GM18861 (cell line): ENCODE results near the gene CARS2.
"Not testable (repeated sequence)": the region's sequence is repeated elsewhere in the genome, so short reads cannot be mapped to it uniquely, and the experiment has no call there.

Source experiments
- ATAC-seq: cut with Tn5 transposase; IDR thresholded peaks from one replicate; pipeline ENCODE4 v1.9.1; 2021; ENCODE audit not compliant: unreplicated experiment

CARS2 gene

GRCh38 chr13:110712081-110712848 lies 6.3 kb upstream of the CARS2 start:
- ATAC-seq, result peak; percentile 19

GRCh38 chr13:110706570-110707372 lies 855 bp upstream of the CARS2 start:
- peak; percentile 2 for ATAC-seq

- no peak for ATAC-seq
Measured at GRCh38 chr13:110705356-110705825, 525 bp downstream of the CARS2 start.

- ATAC-seq, result no peak
Measured at GRCh38 chr13:110702591-110703526, 3.1 kb downstream of the CARS2 start.

GRCh38 chr13:110702089-110702488 lies 3.8 kb downstream of the CARS2 start:
- no peak for ATAC-seq

GRCh38 chr13:110701061-110701460 lies 4.9 kb downstream of the CARS2 start:
- ATAC-seq, result not testable (repeated sequence)

GRCh38 chr13:110700641-110701040 lies 5.3 kb downstream of the CARS2 start:
- ATAC-seq, result no peak

- no peak for ATAC-seq
Measured at GRCh38 chr13:110700186-110700585, 5.7 kb downstream of the CARS2 start.

GRCh38 chr13:110699148-110700145 lies 6.5 kb downstream of the CARS2 start:
- no peak for ATAC-seq

GRCh38 chr13:110698689-110699088 lies 7.2 kb downstream of the CARS2 start:
- no peak for ATAC-seq

- ATAC-seq, result no peak
Measured at GRCh38 chr13:110697842-110698241, 8.1 kb downstream of the CARS2 start.

- no peak for ATAC-seq
Measured at GRCh38 chr13:110696776-110697175, 9.1 kb downstream of the CARS2 start.

- ATAC-seq, result not testable (repeated sequence)
Measured at GRCh38 chr13:110695774-110696173, 10.1 kb downstream of the CARS2 start.

- no peak for ATAC-seq
Measured at GRCh38 chr13:110690516-110690915, 15.4 kb downstream of the CARS2 start.

GRCh38 chr13:110689711-110690110 lies 16.2 kb downstream of the CARS2 start:
- no peak for ATAC-seq

GRCh38 chr13:110689041-110689440 lies 16.9 kb downstream of the CARS2 start:
- ATAC-seq, result no peak

- no peak for ATAC-seq
Measured at GRCh38 chr13:110687736-110688135, 18.2 kb downstream of the CARS2 start.

GRCh38 chr13:110685305-110686020 lies 20.5 kb downstream of the CARS2 start:
- ATAC-seq, result no peak

- no peak for ATAC-seq
Measured at GRCh38 chr13:110684388-110685056, 21.4 kb downstream of the CARS2 start.
